WI38 (cell line): ENCODE measurements around the gene CD63.

Experiments
- H3K4me3 ChIP-seq: 2 replicates; pipeline ENCODE4 v1.5.1; 2011; ENCODE audit warnings: low read depth, mild to moderate bottlenecking, control low read depth, low read length
- CTCF ChIP-seq: IDR thresholded peaks from 2 replicates; pipeline ENCODE4 v1.5.1; 2012; ENCODE audit warnings: low read depth, mild to moderate bottlenecking, control low read depth, low read length

The CD63 gene

GRCh38 chr12:55724940-55725309 lies 3.9 kb downstream of the CD63 start:
- no peak overlapping the region for H3K4me3 ChIP-seq
- no peak for TF ChIP-seq CTCF

GRCh38 chr12:55724226-55724939 lies 4.4 kb downstream of the CD63 start:
- H3K4me3 ChIP-seq: no peak overlapping the region
- TF ChIP-seq CTCF: peak; percentile 51

- no peak overlapping the region for H3K4me3 ChIP-seq
- TF ChIP-seq CTCF: no peak
These were observed 5.1 kb downstream of the CD63 start for GRCh38 chr12:55723516-55724225.

- H3K4me3 ChIP-seq: no peak overlapping the region
- TF ChIP-seq CTCF: no peak
These were observed 5.9 kb downstream of the CD63 start for GRCh38 chr12:55722948-55723347.

GRCh38 chr12:55721601-55722213 lies 7.1 kb downstream of the CD63 start:
- TF ChIP-seq CTCF: no peak
- H3K4me3 ChIP-seq: no peak overlapping the region

GRCh38 chr12:55720894-55721444 lies 7.8 kb downstream of the CD63 start:
- H3K4me3 ChIP-seq: no peak overlapping the region
- TF ChIP-seq CTCF: peak; percentile 28
